A673 (cell line): ENCODE data around the gene COL9A3. TPM values are rescaled to one million over a fixed set of nuclear protein-coding genes. Genes with fewer than 3 reads are reported as not detected.

Experiments used
- BruUV-seq: library from RNA; stranded (reverse); fragments of 400-500 nt; replicated peaks from 2 replicates; lab custom pipeline; 2021; lab: Mats Ljungman, UMichigan
- CTCF ChIA-PET: fragments of 300-600 bp; sonication (Branson Sonifier 250); formaldehyde crosslinking; loops from one replicate; lab custom pipeline; 2022; ENCODE audit warnings: antibody characterized with exemption; lab: Charles Lee
- POLR2A ChIA-PET: fragments of 300-600 bp; sonication (Branson Sonifier 250); formaldehyde crosslinking; loops from one replicate; lab custom pipeline; 2022; ENCODE audit warnings: antibody characterized with exemption; ENCODE audit not compliant: low non-redundant PET; lab: Charles Lee
- DNase-seq: peaks from one replicate; pipeline ENCODE4 v3.0.0-alpha.2; 2015; ENCODE audit warnings: low spot score
- H3K27ac ChIP-seq: fragments of 200-600 bp; sonication (generic); 2 replicates; pipeline ENCODE4 v1.5.1; 2016; ENCODE audit warnings: mixed run types, low read depth, mild to moderate bottlenecking, mixed read lengths, antibody characterized with exemption, low read length; ENCODE audit not compliant: poor library complexity, severe bottlenecking
- H3K27me3 ChIP-seq: fragments of 200-600 bp; sonication (generic); replicated peaks from 2 replicates; pipeline ENCODE4 v1.6.1; 2017; ENCODE audit warnings: mixed run types, low read depth, mild to moderate bottlenecking, mixed read lengths, antibody characterized with exemption, low read length; ENCODE audit not compliant: insufficient read depth, poor library complexity
- H3K36me3 ChIP-seq: fragments of 200-600 bp; sonication (generic); 2 replicates; pipeline ENCODE4 v1.6.1; 2016; ENCODE audit warnings: mixed run types, mild to moderate bottlenecking, mixed read lengths, antibody characterized with exemption, low read length; ENCODE audit not compliant: insufficient read depth, poor library complexity, severe bottlenecking
- H3K4me1 ChIP-seq: fragments of 200-600 bp; sonication (generic); 2 replicates; pipeline ENCODE4 v1.6.1; 2017; ENCODE audit warnings: mixed run types, mild to moderate bottlenecking, mixed read lengths, antibody characterized with exemption, low read length; ENCODE audit not compliant: insufficient read depth, poor library complexity, severe bottlenecking
- H3K4me3 ChIP-seq: fragments of 200-600 bp; sonication (generic); 2 replicates; pipeline ENCODE4 v1.5.1; 2016; ENCODE audit warnings: low read depth, mixed run types, mild to moderate bottlenecking, mixed read lengths, low read length; ENCODE audit not compliant: poor library complexity, severe bottlenecking
- H3K9me3 ChIP-seq: fragments of 200-600 bp; sonication (generic); 2 replicates; pipeline ENCODE4 v1.6.1; 2016; ENCODE audit warnings: mixed run types, low read depth, mild to moderate bottlenecking, mixed read lengths, antibody characterized with exemption, low read length; ENCODE audit not compliant: poor library complexity, severe bottlenecking
- CTCF ChIP-seq: fragments of 300-800, 200-600 bp; sonication (generic); conservative IDR thresholded peaks from 2 replicates; pipeline ENCODE4 v1.5.1; 2017; ENCODE audit warnings: low read depth, mild to moderate bottlenecking, antibody characterized with exemption, low read length, moderate library complexity, mixed read lengths
- EZH2 ChIP-seq: fragments of 200-600 bp; sonication (generic); IDR thresholded peaks from 2 replicates; pipeline ENCODE4 v1.6.1; 2017; ENCODE audit warnings: borderline replicate concordance, low read depth, mild to moderate bottlenecking, mixed read lengths, antibody characterized with exemption, low read length; ENCODE audit not compliant: poor library complexity, severe bottlenecking
- intact Hi-C: fragments of 100-400 bp; cut with micrococcal nuclease; formaldehyde crosslinking; loops from one replicate; pipeline ENCODE4 v1.10.0; 2022; ENCODE audit not compliant: unreplicated experiment
- total RNA-seq: library from RNA; stranded (reverse); gene quantifications from 2 replicates; pipeline ENCODE4 v1.2.3, GENCODE V29; 2021

COL9A3 gene
- total RNA-seq, 1 experiment from 2014 or later, result 8.4 TPM

- intact Hi-C loops, result no loop called here
These were observed 41.6 kb upstream of the COL9A3 start for GRCh38 chr20:62775206-62775605.

GRCh38 chr20:62776035-62776691 is 40.7 kb upstream of the COL9A3 start:
- CTCF ChIA-PET, result no interaction called here
- H3K9me3 ChIP-seq, result no peaks in the 10 kb centered on the region
- DNase-seq, result no peak
- no peaks in the 10 kb centered on the region for H3K27me3 ChIP-seq
- no peak for TF ChIP-seq EZH2
- TF ChIP-seq CTCF, result no peak
- POLR2A ChIA-PET, result no interaction called here
- intact Hi-C loops, result no loop called here
- H3K4me3 ChIP-seq, result peak overlapping the region; percentile 18
- H3K27ac ChIP-seq, result peak overlapping the region; percentile 95
- TSS peak; percentile 44 for BruUV-seq
- peaks cover 50% of the 10 kb centered on the region for H3K4me1 ChIP-seq
- H3K36me3 ChIP-seq, result no peaks in the 10 kb centered on the region

More at GRCh38 chr20:62775206-62775605, 41.6 kb upstream of the COL9A3 start:
- no peak for TF ChIP-seq EZH2
- no peak for TF ChIP-seq CTCF
- DNase-seq, result no peak
- Histone ChIP-seq H3K4me1 (peaks cover 59% of the 10 kb centered on the region), H3K9me3 (no peaks in the 10 kb centered on the region), H3K27ac (peak overlapping the region; percentile 95), H3K27me3 (no peaks in the 10 kb centered on the region), H3K36me3 (no peaks in the 10 kb centered on the region), H3K4me3 (peak overlapping the region; percentile 3)
- CTCF ChIA-PET, result no interaction called here
- BruUV-seq, result no TSS peak
- POLR2A ChIA-PET, result no interaction called here

GRCh38 chr20:62776692-62777527 is 39.9 kb upstream of the COL9A3 start:
- Histone ChIP-seq H3K27ac (peak overlapping the region; percentile 95), H3K9me3 (no peaks in the 10 kb centered on the region), H3K27me3 (no peaks in the 10 kb centered on the region), H3K4me3 (peak overlapping the region; percentile 18), H3K4me1 (peaks cover 44% of the 10 kb centered on the region), H3K36me3 (no peaks in the 10 kb centered on the region)
- DNase-seq, result peak; percentile 81
- ChIA-PET POLR2A (no interaction called here), CTCF (no interaction called here)
- no TSS peak for BruUV-seq
- intact Hi-C loops, result no loop called here
- TF ChIP-seq CTCF (no peak), EZH2 (no peak)
